Skeletal muscle cell (primary cell): ENCODE results near the gene KBTBD8.

Experiments
- DNase-seq: peaks from one replicate; pipeline ENCODE4 v3.0.0-alpha.2; 2010; ENCODE audit warnings: low read depth
- H3K4me3 ChIP-seq: 2 replicates; pipeline ENCODE4 v1.5.1; 2011; ENCODE audit warnings: low read depth, mild to moderate bottlenecking, control low read depth, low read length, moderate library complexity

Gene KBTBD8

GRCh38 chr3:66998113-66998903, at the start of gene KBTBD8:
TSS of gene KBTBD8 (plus strand) at chr3:66998307. CDS start at chr3:66998356, 49 bp downstream.
- DNase-seq, result peak; percentile 95
- H3K4me3 ChIP-seq, result peak within 1 kb of the TSS; percentile 69

- no peak for DNase-seq
- H3K4me3 ChIP-seq, result no peak overlapping the region
These were observed 49.3 kb upstream of the KBTBD8 start for GRCh38 chr3:66948838-66949237.

- no peak for DNase-seq
- H3K4me3 ChIP-seq, result no peak overlapping the region
These were observed 48.2 kb upstream of the KBTBD8 start for GRCh38 chr3:66949898-66950297.

- no peak for DNase-seq
- no peak overlapping the region for H3K4me3 ChIP-seq
These were observed 45.8 kb upstream of the KBTBD8 start for GRCh38 chr3:66952357-66952756.

- no peak for DNase-seq
- H3K4me3 ChIP-seq, result no peak overlapping the region
These were observed 44.1 kb upstream of the KBTBD8 start for GRCh38 chr3:66953934-66954445.

GRCh38 chr3:66956742-66957141, 41.4 kb upstream of the KBTBD8 start:
- H3K4me3 ChIP-seq, result no peak overlapping the region
- DNase-seq, result no peak

- DNase-seq, result no peak
- H3K4me3 ChIP-seq, result no peak overlapping the region
These were observed 40.7 kb upstream of the KBTBD8 start for GRCh38 chr3:66957367-66957766.

- H3K4me3 ChIP-seq, result no peak overlapping the region
These were observed 40.0 kb upstream of the KBTBD8 start for GRCh38 chr3:66958067-66958466.

GRCh38 chr3:66962664-66963063, 35.4 kb upstream of the KBTBD8 start:
- no peak for DNase-seq
- H3K4me3 ChIP-seq, result no peak overlapping the region

More at GRCh38 chr3:66958067-66958466, 40.0 kb upstream of the KBTBD8 start:
- DNase-seq, result no peak

GRCh38 chr3:66971245-66971644, 26.9 kb upstream of the KBTBD8 start:
- no peak overlapping the region for H3K4me3 ChIP-seq
- no peak for DNase-seq

GRCh38 chr3:66971891-66972551, 26.1 kb upstream of the KBTBD8 start:
- DNase-seq, result peak; percentile 35
- H3K4me3 ChIP-seq, result peak overlapping the region; percentile 42

GRCh38 chr3:66980791-66981190, 17.3 kb upstream of the KBTBD8 start:
- DNase-seq, result no peak
- H3K4me3 ChIP-seq, result no peak overlapping the region

GRCh38 chr3:66983101-66983500, 15.0 kb upstream of the KBTBD8 start:
- no peak overlapping the region for H3K4me3 ChIP-seq
- no peak for DNase-seq

- no peak overlapping the region for H3K4me3 ChIP-seq
- DNase-seq, result no peak
These were observed 12.7 kb upstream of the KBTBD8 start for GRCh38 chr3:66985336-66985920.

- no peak overlapping the region for H3K4me3 ChIP-seq
- no peak for DNase-seq
These were observed 11.7 kb upstream of the KBTBD8 start for GRCh38 chr3:66986406-66986805.

- H3K4me3 ChIP-seq, result no peak overlapping the region
- DNase-seq, result no peak
These were observed 8.9 kb upstream of the KBTBD8 start for GRCh38 chr3:66989241-66989640.

GRCh38 chr3:66989860-66990696, 8.0 kb upstream of the KBTBD8 start:
- no peak for DNase-seq
- H3K4me3 ChIP-seq, result no peak overlapping the region

- peak; percentile 72 for DNase-seq
- H3K4me3 ChIP-seq, result no peak overlapping the region
These were observed 6.6 kb upstream of the KBTBD8 start for GRCh38 chr3:66991459-66991858.

GRCh38 chr3:66993082-66993481, 5.0 kb upstream of the KBTBD8 start:
- H3K4me3 ChIP-seq, result no peak overlapping the region
- DNase-seq, result no peak

- no peak overlapping the region for H3K4me3 ChIP-seq
- DNase-seq, result no peak
These were observed 3.5 kb upstream of the KBTBD8 start for GRCh38 chr3:66994588-66994987.
